ENCODE results near the gene TUBA4A. TPM values are rescaled to one million over a fixed set of nuclear protein-coding genes. Genes with fewer than 3 reads are reported as not detected.
A peak's percentile ranks its signal among the peaks of the same experiment; 100 is the strongest.

The TUBA4A gene
- total RNA-seq, 1 donor, result 11.9 TPM

GRCh38 chr2:219281588-219281987, 27.9 kb upstream of the TUBA4A start:
- H3K36me3 ChIP-seq (ENCODE audit: insufficient read depth, low read length), result peaks cover 38% of the 10 kb centered on the region
- no peak overlapping the region for H3K4me2 ChIP-seq (ENCODE audit: insufficient read depth, low read length)

GRCh38 chr2:219280651-219281050, 26.9 kb upstream of the TUBA4A start:
- peaks cover 23% of the 10 kb centered on the region for H3K4me1 ChIP-seq (ENCODE audit: insufficient read depth, low read length)
- no peak overlapping the region for H2AFZ ChIP-seq (ENCODE audit: low read length)
- H3K9me3 ChIP-seq (ENCODE audit: low read depth, low read length), result no peaks in the 10 kb centered on the region
- H3K27ac ChIP-seq (ENCODE audit: low read depth, low read length), result peak overlapping the region; percentile 97
- H3K79me2 ChIP-seq (ENCODE audit: insufficient read depth, low read length), result peaks cover 15% of the 10 kb centered on the region
- DNase-seq (ENCODE audit: insufficient read length, low spot score, missing footprints), result no peak
- peak overlapping the region; percentile 91 for H3K4me2 ChIP-seq (ENCODE audit: insufficient read depth, low read length)
- H3K27me3 ChIP-seq (ENCODE audit: insufficient read depth, low read length), result no peaks in the 10 kb centered on the region
- peaks cover 38% of the 10 kb centered on the region for H3K36me3 ChIP-seq (ENCODE audit: insufficient read depth, low read length)
- TF ChIP-seq, protein P1, sequence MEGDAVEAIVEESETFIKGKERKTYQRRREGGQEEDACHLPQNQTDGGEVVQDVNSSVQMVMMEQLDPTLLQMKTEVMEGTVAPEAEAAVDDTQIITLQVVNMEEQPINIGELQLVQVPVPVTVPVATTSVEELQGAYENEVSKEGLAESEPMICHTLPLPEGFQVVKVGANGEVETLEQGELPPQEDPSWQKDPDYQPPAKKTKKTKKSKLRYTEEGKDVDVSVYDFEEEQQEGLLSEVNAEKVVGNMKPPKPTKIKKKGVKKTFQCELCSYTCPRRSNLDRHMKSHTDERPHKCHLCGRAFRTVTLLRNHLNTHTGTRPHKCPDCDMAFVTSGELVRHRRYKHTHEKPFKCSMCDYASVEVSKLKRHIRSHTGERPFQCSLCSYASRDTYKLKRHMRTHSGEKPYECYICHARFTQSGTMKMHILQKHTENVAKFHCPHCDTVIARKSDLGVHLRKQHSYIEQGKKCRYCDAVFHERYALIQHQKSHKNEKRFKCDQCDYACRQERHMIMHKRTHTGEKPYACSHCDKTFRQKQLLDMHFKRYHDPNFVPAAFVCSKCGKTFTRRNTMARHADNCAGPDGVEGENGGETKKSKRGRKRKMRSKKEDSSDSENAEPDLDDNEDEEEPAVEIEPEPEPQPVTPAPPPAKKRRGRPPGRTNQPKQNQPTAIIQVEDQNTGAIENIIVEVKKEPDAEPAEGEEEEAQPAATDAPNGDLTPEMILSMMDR (IDR thresholded peaks at IDR 0.05; ENCODE audit: extremely low read depth, low read depth, low read length), result no peak
- peaks cover 7% of the 10 kb centered on the region for H4K20me1 ChIP-seq (ENCODE audit: insufficient read depth, low read length)
- H3K4me3 ChIP-seq (ENCODE audit: insufficient read depth, low read length), result no peak overlapping the region

More at GRCh38 chr2:219281588-219281987, 27.9 kb upstream of the TUBA4A start:
- no peaks in the 10 kb centered on the region for H3K27me3 ChIP-seq (ENCODE audit: insufficient read depth, low read length)
- no peaks in the 10 kb centered on the region for H3K9me3 ChIP-seq (ENCODE audit: low read depth, low read length)
- no peak overlapping the region for H2AFZ ChIP-seq (ENCODE audit: low read length)
- TF ChIP-seq, protein P1 (IDR thresholded peaks at IDR 0.05; ENCODE audit: extremely low read depth, low read depth, low read length), result no peak
- H3K27ac ChIP-seq (ENCODE audit: low read depth, low read length), result peak overlapping the region; percentile 7
- peak; percentile 65 for DNase-seq (ENCODE audit: insufficient read length, low spot score, missing footprints)
- no peak overlapping the region for H3K4me3 ChIP-seq (ENCODE audit: insufficient read depth, low read length)
- H3K79me2 ChIP-seq (ENCODE audit: insufficient read depth, low read length), result peaks cover 15% of the 10 kb centered on the region
- peaks cover 28% of the 10 kb centered on the region for H3K4me1 ChIP-seq (ENCODE audit: insufficient read depth, low read length)
- peaks cover 7% of the 10 kb centered on the region for H4K20me1 ChIP-seq (ENCODE audit: insufficient read depth, low read length)

DNA sequence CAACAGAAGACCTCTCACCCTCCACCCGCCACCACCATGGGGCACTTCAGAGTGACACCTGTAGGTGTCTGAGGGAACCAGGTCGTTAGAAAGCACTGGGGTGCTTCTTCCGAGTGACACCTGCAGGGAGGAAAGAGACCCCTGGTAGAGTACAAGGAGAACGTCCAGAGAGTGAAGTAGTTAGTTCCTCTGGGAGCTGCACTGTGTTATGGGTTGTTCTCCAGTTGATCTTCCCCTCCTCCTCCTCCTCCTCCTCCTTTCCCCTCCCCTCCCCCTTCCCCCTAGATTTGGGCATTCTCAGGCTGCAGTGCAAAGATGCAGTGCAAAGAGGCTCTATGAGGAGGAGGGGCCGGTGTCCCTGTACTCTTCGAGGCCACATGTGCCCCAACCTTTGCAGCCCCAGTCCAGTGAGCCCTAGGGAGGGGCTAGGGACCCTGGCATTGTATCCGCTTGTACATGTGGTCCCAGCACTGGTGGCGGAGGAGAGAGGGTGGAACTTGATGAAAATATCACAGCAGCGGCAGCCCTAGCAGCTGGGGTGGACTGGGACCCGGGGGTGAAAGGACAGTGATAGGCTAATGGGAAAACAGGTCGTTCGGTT, 26.3 kb upstream of the TUBA4A start:
- Histone ChIP-seq H3K4me1 (ENCODE audit: insufficient read depth, low read length) (peaks cover 24% of the 10 kb centered on the region), H3K79me2 (ENCODE audit: insufficient read depth, low read length) (peaks cover 15% of the 10 kb centered on the region), H3K4me3 (ENCODE audit: insufficient read depth, low read length) (peak overlapping the region; percentile 75), H3K27ac (ENCODE audit: low read depth, low read length) (peak overlapping the region; percentile 97), H3K27me3 (ENCODE audit: insufficient read depth, low read length) (no peaks in the 10 kb centered on the region), H4K20me1 (ENCODE audit: insufficient read depth, low read length) (peaks cover 7% of the 10 kb centered on the region), H3K9me3 (ENCODE audit: low read depth, low read length) (no peaks in the 10 kb centered on the region), H2AFZ (ENCODE audit: low read length) (peak overlapping the region; percentile 40), H3K4me2 (ENCODE audit: insufficient read depth, low read length) (peak overlapping the region; percentile 91), H3K36me3 (ENCODE audit: insufficient read depth, low read length) (peaks cover 34% of the 10 kb centered on the region)
- TF ChIP-seq, protein P1 (IDR thresholded peaks at IDR 0.05; ENCODE audit: extremely low read depth, low read depth, low read length), result peak; percentile 9
- no peak for DNase-seq (ENCODE audit: insufficient read length, low spot score, missing footprints)

- H3K9me3 ChIP-seq (ENCODE audit: low read depth, low read length), result no peaks in the 10 kb centered on the region
- TF ChIP-seq, protein P1 (IDR thresholded peaks at IDR 0.05; ENCODE audit: extremely low read depth, low read depth, low read length), result peak; percentile 26
- H3K4me1 ChIP-seq (ENCODE audit: insufficient read depth, low read length), result peaks cover 31% of the 10 kb centered on the region
- peak within 1 kb of the TSS; percentile 97 for H3K27ac ChIP-seq (ENCODE audit: low read depth, low read length)
- DNase-seq (ENCODE audit: insufficient read length, low spot score, missing footprints), result peak; percentile 100
- H3K36me3 ChIP-seq (ENCODE audit: insufficient read depth, low read length), result peaks cover 28% of the 10 kb centered on the region
- H3K27me3 ChIP-seq (ENCODE audit: insufficient read depth, low read length), result no peaks in the 10 kb centered on the region
- peaks cover 15% of the 10 kb centered on the region for H3K79me2 ChIP-seq (ENCODE audit: insufficient read depth, low read length)
- peak within 1 kb of the TSS; percentile 91 for H3K4me2 ChIP-seq (ENCODE audit: insufficient read depth, low read length)
- H2AFZ ChIP-seq (ENCODE audit: low read length), result peak within 1 kb of the TSS; percentile 40
- peaks cover 2% of the 10 kb centered on the region for H4K20me1 ChIP-seq (ENCODE audit: insufficient read depth, low read length)
- H3K4me3 ChIP-seq (ENCODE audit: insufficient read depth, low read length), result peak within 1 kb of the TSS; percentile 75
Observed at GRCh38 chr2:219279151-219279915, 25.6 kb upstream of the TUBA4A start, which contains the start of gene DNAJB2. Gene DNAJB2 (plus strand): TSS chr2:219279366. CDS start chr2:219279834, 468 bp downstream.

All from osteoblast (primary cell).